HG02885 (cell line): Measurements from ENCODE around the gene WFDC11.

Experiments used
- ATAC-seq: cut with Tn5 transposase; IDR thresholded peaks from one replicate; pipeline ENCODE4 v1.9.1; 2021; ENCODE audit warnings: mild to moderate bottlenecking; ENCODE audit not compliant: unreplicated experiment, poor library complexity

WFDC11 gene

GRCh38 chr20:45629496-45630100, 40.4 kb downstream of the WFDC11 start, which contains the start of gene WFDC10A:
TSS of gene WFDC10A (plus strand) at chr20:45629739. CDS start at chr20:45629814, 75 bp downstream.
- peak; percentile 50 for ATAC-seq

- ATAC-seq: no peak
These were observed 43.5 kb downstream of the WFDC11 start for GRCh38 chr20:45626540-45626939.

GRCh38 chr20:45621593-45621992, 48.4 kb downstream of the WFDC11 start:
- no peak for ATAC-seq

GRCh38 chr20:45617591-45617990, 52.4 kb downstream of the WFDC11 start:
- no peak for ATAC-seq

GRCh38 chr20:45612314-45612713, 57.7 kb downstream of the WFDC11 start:
- no peak for ATAC-seq

GRCh38 chr20:45611054-45611453, 59.0 kb downstream of the WFDC11 start:
- no peak for ATAC-seq

- ATAC-seq: no peak
These were observed 62.2 kb downstream of the WFDC11 start for GRCh38 chr20:45607810-45608209.
